Chondrocyte (in vitro differentiated cells): Measurements from ENCODE around the gene C2orf72. TPM values are rescaled to one million over a fixed set of nuclear protein-coding genes. Genes with fewer than 3 reads are reported as not detected.
"Not testable (repeated sequence)": the region's sequence is repeated elsewhere in the genome, so short reads cannot be mapped to it uniquely, and the experiment has no call there.

Experiments
- DNase-seq: peaks from one replicate; pipeline ENCODE4 v3.0.0; 2021; ENCODE audit warnings: mixed read lengths, low spot score
- H3K27ac Mint-ChIP-seq: one replicate; pipeline ENCODE4 v1.8.0; 2021; ENCODE audit warnings: mild to moderate bottlenecking, moderate library complexity, mixed read lengths; ENCODE audit not compliant: unreplicated experiment
- H3K27me3 Mint-ChIP-seq: 2 replicates; pipeline ENCODE4 v1.8.0; 2021; ENCODE audit warnings: low read depth, mixed read lengths
- H3K36me3 Mint-ChIP-seq: 2 replicates; pipeline ENCODE4 v1.8.0; 2021; ENCODE audit warnings: low read depth, mixed read lengths
- H3K4me1 Mint-ChIP-seq: 2 replicates; pipeline ENCODE4 v1.8.0; 2021; ENCODE audit warnings: low read depth, mild to moderate bottlenecking, mixed read lengths
- H3K4me3 Mint-ChIP-seq: one replicate; pipeline ENCODE4 v1.8.0; 2021; ENCODE audit warnings: mild to moderate bottlenecking, moderate library complexity, mixed read lengths; ENCODE audit not compliant: unreplicated experiment
- H3K9me3 Mint-ChIP-seq: 2 replicates; pipeline ENCODE4 v1.8.0; 2021; ENCODE audit warnings: low read depth, mixed read lengths
- CTCF ChIP-seq: fragments of 200-600 bp; sonication (generic); IDR thresholded peaks from 2 replicates; pipeline ENCODE4 v1.5.0; 2021; ENCODE audit warnings: antibody characterized with exemption, mild to moderate bottlenecking, moderate library complexity
- total RNA-seq: library from RNA; stranded (reverse); gene quantifications from 3 replicates; pipeline ENCODE4 v1.2.1, GENCODE V29; 2021

C2orf72 gene
- total RNA-seq, 1 donor from 2014 or later, result 1.3 TPM

- H3K9me3 Mint-ChIP-seq, result peaks cover 6% of the 10 kb centered on the region
- H3K36me3 Mint-ChIP-seq, result no peaks in the 10 kb centered on the region
- no peak overlapping the region for H3K4me3 Mint-ChIP-seq
- no peak overlapping the region for H3K27ac Mint-ChIP-seq
- H3K4me1 Mint-ChIP-seq, result peaks cover 7% of the 10 kb centered on the region
- TF ChIP-seq CTCF, result no peak
- DNase-seq, result no peak
- peaks cover 40% of the 10 kb centered on the region for H3K27me3 Mint-ChIP-seq
These were observed 36.3 kb upstream of the C2orf72 start for GRCh38 chr2:231001036-231001435.

DNA sequence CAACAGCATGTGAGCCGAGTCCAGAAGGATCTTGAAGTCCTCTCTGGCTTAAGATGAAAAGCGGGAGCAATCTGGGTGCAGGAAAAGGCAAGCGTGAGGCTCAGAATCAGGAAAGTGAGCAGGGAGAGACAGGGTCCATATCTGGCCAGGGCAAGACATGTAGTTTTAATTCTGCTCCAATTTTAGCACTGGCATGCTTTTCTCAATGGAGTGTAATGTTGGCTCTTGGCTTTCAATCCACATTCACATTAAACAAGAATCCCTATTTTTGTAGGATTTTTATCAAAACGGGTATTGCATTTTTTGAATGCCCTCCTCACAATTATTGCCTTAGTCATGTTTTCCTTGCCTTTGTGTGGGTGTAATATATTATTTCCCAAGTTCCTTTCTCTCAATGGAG is 35.4 kb upstream of the C2orf72 start:
- peaks cover 6% of the 10 kb centered on the region for H3K9me3 Mint-ChIP-seq
- peaks cover 38% of the 10 kb centered on the region for H3K27me3 Mint-ChIP-seq
- H3K36me3 Mint-ChIP-seq, result no peaks in the 10 kb centered on the region
- no peak overlapping the region for H3K27ac Mint-ChIP-seq
- H3K4me1 Mint-ChIP-seq, result peaks cover 7% of the 10 kb centered on the region
- DNase-seq, result no peak
- no peak overlapping the region for H3K4me3 Mint-ChIP-seq
- no peak for TF ChIP-seq CTCF

- H3K27ac Mint-ChIP-seq, result no peak overlapping the region
- no peaks in the 10 kb centered on the region for H3K36me3 Mint-ChIP-seq
- DNase-seq, result no peak
- H3K4me1 Mint-ChIP-seq, result peaks cover 7% of the 10 kb centered on the region
- H3K9me3 Mint-ChIP-seq, result peaks cover 6% of the 10 kb centered on the region
- peaks cover 38% of the 10 kb centered on the region for H3K27me3 Mint-ChIP-seq
- no peak for TF ChIP-seq CTCF
- no peak overlapping the region for H3K4me3 Mint-ChIP-seq
These were observed 34.7 kb upstream of the C2orf72 start for GRCh38 chr2:231002641-231003040.

DNA sequence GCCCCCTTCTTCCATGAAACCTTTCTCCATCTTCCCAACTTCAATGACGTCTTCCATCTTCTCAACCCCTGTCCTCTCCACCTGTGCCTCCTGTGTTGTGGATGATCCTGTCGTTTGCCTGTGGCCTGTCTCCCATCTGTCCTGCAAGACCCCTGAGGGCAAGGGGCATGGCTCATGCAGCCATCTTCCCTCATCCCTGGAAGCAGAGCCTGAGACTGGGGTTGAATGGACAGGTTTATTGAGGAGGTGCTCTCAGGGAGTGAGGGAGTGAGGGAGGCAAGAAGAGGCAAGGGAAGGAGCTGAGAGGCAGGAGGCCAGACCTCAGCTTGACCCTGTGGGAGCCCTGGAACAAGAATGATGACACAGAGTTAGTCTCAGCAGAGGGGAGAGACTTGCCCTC is 34.1 kb upstream of the C2orf72 start:
- Mint-ChIP-seq H3K4me1 (peaks cover 7% of the 10 kb centered on the region), H3K27me3 (peaks cover 39% of the 10 kb centered on the region), H3K4me3 (no peak overlapping the region), H3K27ac (no peak overlapping the region), H3K36me3 (no peaks in the 10 kb centered on the region), H3K9me3 (peaks cover 6% of the 10 kb centered on the region)
- no peak for DNase-seq
- TF ChIP-seq CTCF, result no peak

DNA sequence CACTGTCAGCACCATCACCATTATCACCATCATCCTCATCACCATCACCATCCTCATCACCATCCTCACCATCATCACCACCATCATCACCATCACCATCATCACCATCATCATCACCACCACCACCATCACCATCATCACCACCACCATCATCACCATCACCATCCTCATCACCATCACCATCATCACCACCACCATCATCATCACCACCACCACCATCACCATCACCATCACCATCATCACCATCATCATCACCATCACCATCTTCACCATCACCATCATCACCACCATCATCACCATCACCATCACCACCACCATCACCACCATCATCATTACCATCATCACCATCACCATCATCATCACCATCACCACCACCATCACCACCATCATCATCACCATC is 32.4 kb upstream of the C2orf72 start:
- not testable (repeated sequence) for H3K27ac Mint-ChIP-seq, H3K4me3 Mint-ChIP-seq, DNase-seq, H3K36me3 Mint-ChIP-seq, H3K9me3 Mint-ChIP-seq, H3K4me1 Mint-ChIP-seq
- H3K27me3 Mint-ChIP-seq, result peaks cover 35% of the 10 kb centered on the region

GRCh38 chr2:231007286-231008098 is 29.8 kb upstream of the C2orf72 start:
- peaks cover 37% of the 10 kb centered on the region for H3K27me3 Mint-ChIP-seq
- DNase-seq, result no peak
- H3K4me1 Mint-ChIP-seq, result no peaks in the 10 kb centered on the region
- H3K4me3 Mint-ChIP-seq, result no peak overlapping the region
- no peak for TF ChIP-seq CTCF
- no peak overlapping the region for H3K27ac Mint-ChIP-seq
- no peaks in the 10 kb centered on the region for H3K36me3 Mint-ChIP-seq
- H3K9me3 Mint-ChIP-seq, result peaks cover 6% of the 10 kb centered on the region
